ENCODE data around the gene PHKG1. TPM values are rescaled to one million over a fixed set of nuclear protein-coding genes. Genes with fewer than 3 reads are reported as not detected.

Gene PHKG1
- total RNA-seq = 1.4 TPM in 1 of 2 replicates, not detected in the other

DNA sequence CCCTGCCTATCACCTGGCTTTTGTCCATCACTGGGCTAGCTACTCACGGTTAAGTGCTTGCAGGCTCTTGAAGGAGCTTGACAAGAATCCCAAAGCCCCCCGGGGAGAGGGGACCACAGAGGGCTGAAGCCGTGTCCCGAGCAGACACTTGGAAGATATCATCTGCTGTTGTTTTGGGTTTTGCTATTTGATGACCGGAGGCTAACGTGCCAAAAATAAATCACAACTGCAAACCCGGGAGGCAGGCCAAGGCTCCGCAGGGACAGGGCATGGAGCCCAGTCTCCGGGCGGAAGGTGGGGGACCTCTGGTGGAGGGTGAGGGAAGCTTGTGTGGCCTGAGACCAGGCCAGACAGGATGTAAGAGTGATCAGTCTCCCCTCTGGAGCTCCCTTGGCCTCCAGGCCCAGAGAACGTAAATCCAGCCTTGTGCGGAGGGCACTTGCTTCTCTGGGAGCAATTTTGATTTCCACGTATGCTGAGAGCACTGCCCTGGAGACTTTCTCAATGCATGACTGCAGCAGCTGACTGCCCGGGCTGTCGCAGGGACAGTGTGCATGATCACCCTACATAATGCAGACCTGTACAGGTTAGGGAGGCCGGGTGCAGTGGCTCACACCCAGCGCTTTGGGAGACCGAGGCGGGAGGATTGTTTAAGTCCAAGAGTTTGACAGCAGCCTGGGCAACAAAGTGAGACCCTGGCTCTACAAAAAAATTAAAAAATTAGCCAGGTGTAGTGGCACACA lies at the start of gene PHKG1:
Gene PHKG1 (minus strand): TSS at position 164 of the 743 bp plus-strand sequence. CDS start 4,011 bp downstream, outside the sequence.

DNA sequence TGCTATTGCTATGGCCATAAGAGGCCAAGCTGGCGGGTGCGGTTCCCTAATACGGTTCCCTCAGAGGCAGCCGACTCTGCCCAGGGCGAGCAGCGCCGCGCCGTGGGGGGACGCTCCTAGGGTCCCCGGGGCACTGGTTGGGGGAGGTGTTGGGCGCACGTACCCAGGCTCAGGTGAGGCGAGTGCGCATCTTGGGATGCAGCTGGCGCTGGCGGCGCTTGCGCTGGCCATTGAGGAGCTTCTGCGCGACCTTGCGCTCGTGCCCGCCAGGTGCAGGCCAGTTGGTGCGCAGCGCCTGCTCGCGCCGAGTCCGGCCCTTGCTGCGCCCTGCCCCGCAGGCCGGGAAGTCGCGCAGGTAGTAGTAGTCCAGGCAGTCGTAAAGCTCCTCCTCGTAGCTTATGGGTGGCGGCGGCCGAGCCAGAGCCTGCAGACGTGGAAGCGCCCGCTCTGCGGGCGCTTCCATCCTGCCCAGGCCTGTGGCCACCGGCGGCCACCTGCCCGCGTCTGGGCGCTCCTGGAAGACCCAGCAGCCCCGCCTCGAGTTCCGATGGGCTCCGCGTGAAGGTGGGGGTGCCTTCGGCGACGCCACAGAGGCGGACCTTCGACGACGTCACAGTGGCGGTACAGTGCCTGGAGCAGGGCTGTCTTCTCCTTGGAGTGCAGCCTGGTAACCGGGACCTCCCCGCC lies 23.2 kb upstream of the PHKG1 start, which contains the start of gene NUPR2:
Gene NUPR2 (minus strand): TSS at position 566 of the 687 bp plus-strand sequence. CDS start 103 bp downstream, at position 463.

DNA sequence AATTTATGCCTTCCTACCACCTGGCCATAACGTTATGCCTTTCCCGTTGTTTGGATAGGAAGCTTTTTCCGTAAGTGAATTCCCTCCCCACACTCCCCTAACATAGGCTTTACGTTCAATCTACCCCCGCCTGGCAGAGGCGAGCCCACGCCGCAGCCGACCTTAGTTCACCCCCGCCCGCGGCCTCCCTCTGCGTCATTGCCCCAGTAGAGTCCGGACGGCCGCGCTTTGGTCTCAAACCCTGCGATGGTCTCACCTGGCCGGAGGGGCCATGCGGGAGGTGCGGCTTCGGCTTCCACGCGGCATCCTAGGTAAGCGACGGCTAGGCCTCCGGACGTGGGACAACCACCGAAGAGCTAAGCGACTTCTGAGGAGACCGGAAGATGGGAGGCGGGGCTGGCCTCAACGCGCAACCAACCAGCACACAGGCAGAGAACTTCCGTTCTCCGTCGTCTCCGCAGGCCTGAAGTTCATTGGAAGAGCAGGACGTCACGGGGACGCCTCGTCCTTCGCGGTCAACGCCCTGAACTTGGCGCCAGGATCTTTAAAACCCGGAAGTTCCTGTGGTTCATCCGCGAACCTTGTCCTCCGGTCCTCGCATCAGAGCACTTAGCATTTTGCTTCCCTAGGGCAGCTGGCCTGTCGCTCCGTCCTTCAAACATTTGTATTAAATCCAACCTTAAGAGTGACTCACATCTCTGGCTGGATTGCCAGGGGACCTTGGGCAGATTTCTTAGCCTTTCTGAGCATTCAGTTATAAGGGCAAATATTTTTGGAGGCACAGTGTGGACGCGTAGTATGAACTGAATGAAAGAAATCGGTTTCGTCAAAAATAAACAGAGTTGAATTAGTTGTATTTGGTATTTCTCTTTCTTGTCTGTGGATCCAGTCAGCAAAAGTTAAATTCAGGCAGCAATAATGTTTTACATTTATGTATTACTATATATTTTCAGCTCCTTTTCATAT lies 13.6 kb upstream of the PHKG1 start, which contains the start of gene CHCHD2:
Gene CHCHD2 (minus strand): TSS at position 369 of the 966 bp plus-strand sequence. CDS start 63 bp downstream, at position 306.

DNA sequence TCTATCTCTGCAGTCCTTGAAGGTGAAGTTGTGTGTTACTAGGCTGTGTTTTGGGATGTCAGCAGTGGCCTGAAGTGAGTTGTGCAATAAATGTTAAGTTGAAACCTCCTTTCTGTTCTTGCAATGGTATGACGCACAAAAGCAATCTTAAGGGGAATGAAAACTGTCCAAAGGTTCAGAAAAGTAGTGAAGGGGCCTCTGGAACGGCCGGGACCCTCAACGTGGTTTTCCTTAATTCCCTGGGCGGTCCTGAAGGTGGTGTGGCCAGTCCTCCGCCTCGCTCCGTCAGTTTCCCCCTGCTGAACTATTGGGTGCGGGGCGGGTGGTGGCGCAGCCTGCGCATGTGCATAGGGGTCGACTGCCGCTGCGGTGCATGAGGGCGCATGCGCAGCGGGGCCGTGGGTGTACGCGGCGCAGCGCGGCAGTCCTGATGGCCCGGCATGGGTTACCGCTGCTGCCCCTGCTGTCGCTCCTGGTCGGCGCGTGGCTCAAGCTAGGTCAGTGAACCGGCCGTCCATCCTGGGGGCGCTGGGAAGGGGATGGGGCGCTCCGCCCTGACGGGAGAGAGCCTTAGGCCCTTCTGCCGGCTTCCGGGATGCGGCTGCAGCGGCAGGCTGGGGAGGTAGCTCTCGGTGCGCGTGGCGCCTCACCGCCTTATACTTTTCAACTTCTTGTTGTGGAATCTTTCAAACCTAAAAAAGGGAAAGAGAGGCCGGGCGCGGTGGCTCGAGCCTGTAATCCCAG lies 28.7 kb downstream of the PHKG1 start, which contains the start of gene SUMF2:
Gene SUMF2 (plus strand): TSS at position 405 of the 744 bp plus-strand sequence. CDS start 26 bp downstream, at position 431.

DNA sequence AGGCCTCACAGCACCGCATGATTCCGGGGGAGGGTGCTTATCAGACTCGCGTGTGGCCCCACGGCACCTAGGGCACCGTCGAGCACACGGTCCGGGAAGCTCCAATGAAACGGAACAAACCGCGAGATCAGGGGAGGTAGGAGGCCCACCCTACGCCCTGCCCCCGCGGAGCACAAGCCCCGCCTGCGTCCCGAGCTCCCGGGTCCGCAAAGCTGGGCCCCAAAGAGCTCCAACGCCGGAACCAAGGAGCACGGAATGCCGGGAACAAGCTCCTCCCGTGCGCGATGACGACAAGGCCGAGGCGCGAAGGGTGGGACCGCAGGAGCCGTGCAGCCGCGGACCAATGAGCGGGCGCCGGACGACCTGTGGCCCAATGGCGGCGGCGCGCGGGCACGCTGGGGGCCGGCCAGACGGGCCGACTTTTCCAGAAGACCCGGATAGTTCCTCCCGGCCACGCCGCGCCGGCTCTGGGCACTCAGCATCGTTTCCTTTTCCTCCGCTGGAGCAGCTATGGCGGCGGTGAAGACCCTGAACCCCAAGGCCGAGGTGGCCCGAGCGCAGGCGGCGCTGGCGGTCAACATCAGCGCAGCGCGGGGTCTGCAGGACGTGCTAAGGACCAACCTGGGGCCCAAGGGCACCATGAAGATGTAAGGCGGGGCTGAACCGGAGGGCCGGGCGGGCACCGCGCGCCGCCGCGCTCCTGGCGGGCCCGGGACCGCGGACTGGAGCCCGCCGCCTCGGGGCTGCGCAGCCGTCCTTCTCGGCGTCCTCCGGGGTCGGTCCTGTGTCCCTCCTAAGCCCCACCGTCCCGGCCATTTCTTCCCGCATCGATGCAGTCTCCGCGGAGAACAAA lies 41.2 kb downstream of the PHKG1 start, which contains the start of the genes CCT6A and PSPH:
Gene CCT6A (plus strand): TSS at position 427 of the 853 bp plus-strand sequence. CDS start 84 bp downstream, at position 511.
Gene PSPH (minus strand): TSS at position 106 of the 853 bp plus-strand sequence. CDS start 30,232 bp downstream, outside the sequence.

Other genes with a start within 250 kb of the PHKG1 start
- not detected in 2 replicates for gene SEPTIN14, start 230.2 kb downstream of the PHKG1 start, total RNA-seq
- gene ZNF713, start 205.5 kb downstream of the PHKG1 start, total RNA-seq = 1.5 and 1.7 TPM in 2 replicates
- 11.8 and 14.4 TPM in 2 replicates for gene MRPS17, start 141.1 kb downstream of the PHKG1 start, total RNA-seq
- gene NIPSNAP2, start 128.4 kb downstream of the PHKG1 start, total RNA-seq = 26.8 and 31.0 TPM in 2 replicates
- gene PSPH, start 41.5 kb downstream of the PHKG1 start, total RNA-seq = 56.1 and 74.6 TPM in 2 replicates
- gene CCT6A, start 41.2 kb downstream of the PHKG1 start, total RNA-seq = 163 and 373 TPM in 2 replicates
- gene SUMF2, start 28.7 kb downstream of the PHKG1 start, total RNA-seq = 118 and 274 TPM in 2 replicates
- 305 and 307 TPM in 2 replicates for gene CHCHD2, start 13.5 kb upstream of the PHKG1 start, total RNA-seq
- gene NUPR2, start 23.5 kb upstream of the PHKG1 start, total RNA-seq = not detected in 2 replicates

Data from regular cardiac myocyte (primary cell).